ENCODE data around the gene USP6NL. TPM values are rescaled to one million over a fixed set of nuclear protein-coding genes. Genes with fewer than 3 reads are reported as not detected.
A peak's percentile ranks its signal among the peaks of the same experiment; 100 is the strongest.

USP6NL gene
- total and polyA plus RNA-seq, 2 of the 13 experiments (the other 11 are each of a cell fraction or from before 2014, with no cell fraction given) = 10.5 to 22.9 TPM

DNA sequence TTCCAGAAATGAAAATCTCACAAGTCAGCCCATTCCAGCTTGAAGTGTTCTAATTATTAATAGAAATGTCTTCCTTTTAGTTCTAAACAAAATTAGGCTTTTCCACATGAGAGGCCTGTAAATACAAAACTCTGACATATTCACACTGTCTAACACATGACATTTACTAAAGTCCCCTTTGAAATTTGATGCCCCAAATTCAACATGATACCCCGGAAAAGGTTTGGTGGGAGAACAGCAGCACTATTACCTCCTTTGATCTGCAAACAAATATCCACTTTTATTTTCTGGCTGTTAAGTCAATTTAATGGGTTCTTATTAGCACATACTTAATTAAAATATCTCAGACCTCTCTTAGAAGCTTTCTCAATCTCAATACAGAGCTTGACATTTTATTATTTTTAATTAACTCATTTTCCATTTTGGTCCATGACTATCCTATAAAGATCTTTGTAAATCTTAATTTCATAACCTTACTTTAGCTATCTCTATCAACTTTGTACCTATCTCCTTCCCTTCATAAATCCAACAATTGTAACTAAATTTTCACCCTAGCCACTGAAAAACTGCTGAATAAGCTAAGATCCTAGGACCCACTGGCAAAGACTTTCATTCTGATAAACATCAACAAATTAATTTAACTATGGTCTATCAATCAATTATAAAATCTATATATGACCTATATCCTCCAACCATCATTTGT is 63.2 kb downstream of the USP6NL start (continued):
- no peak for TF ChIP-seq ZMYM3 (CRISPR knock-in tag; IDR thresholded peaks at IDR 0.05)
- TF ChIP-seq MAFF (IDR thresholded peaks at IDR 0.05; ENCODE audit: low read depth, low read length) = peak; percentile 58
- no peak for TF ChIP-seq ZNF3 (CRISPR knock-in tag; IDR thresholded peaks at IDR 0.05)
- TF ChIP-seq, protein P1, sequence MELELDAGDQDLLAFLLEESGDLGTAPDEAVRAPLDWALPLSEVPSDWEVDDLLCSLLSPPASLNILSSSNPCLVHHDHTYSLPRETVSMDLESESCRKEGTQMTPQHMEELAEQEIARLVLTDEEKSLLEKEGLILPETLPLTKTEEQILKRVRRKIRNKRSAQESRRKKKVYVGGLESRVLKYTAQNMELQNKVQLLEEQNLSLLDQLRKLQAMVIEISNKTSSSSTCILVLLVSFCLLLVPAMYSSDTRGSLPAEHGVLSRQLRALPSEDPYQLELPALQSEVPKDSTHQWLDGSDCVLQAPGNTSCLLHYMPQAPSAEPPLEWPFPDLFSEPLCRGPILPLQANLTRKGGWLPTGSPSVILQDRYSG (CRISPR knock-in tag; IDR thresholded peaks at IDR 0.05) = no peak
- TF ChIP-seq FOXJ3 (CRISPR knock-in tag; IDR thresholded peaks at IDR 0.05; ENCODE audit: borderline replicate concordance) = no peak
- 0 out of 2 replicates have a peak, but pooled peaks have one; percentile 14 for TF ChIP-seq TCF7 (IDR thresholded peaks at IDR 0.05; ENCODE audit: low read depth)
- no peak for TF ChIP-seq GFI1 (CRISPR knock-in tag; IDR thresholded peaks at IDR 0.05; ENCODE audit: borderline replicate concordance)
- TF ChIP-seq ZKSCAN1 (IDR thresholded peaks at IDR 0.05; ENCODE audit: low read length) = no peak
- no peak for TF ChIP-seq FOXC1 (CRISPR knock-in tag; IDR thresholded peaks at IDR 0.05; ENCODE audit: borderline replicate concordance)
- TF ChIP-seq, protein P2, sequence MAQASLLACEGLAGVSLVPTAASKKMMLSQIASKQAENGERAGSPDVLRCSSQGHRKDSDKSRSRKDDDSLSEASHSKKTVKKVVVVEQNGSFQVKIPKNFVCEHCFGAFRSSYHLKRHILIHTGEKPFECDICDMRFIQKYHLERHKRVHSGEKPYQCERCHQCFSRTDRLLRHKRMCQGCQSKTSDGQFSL (CRISPR knock-in tag; IDR thresholded peaks at IDR 0.05) = no peak

DNA sequence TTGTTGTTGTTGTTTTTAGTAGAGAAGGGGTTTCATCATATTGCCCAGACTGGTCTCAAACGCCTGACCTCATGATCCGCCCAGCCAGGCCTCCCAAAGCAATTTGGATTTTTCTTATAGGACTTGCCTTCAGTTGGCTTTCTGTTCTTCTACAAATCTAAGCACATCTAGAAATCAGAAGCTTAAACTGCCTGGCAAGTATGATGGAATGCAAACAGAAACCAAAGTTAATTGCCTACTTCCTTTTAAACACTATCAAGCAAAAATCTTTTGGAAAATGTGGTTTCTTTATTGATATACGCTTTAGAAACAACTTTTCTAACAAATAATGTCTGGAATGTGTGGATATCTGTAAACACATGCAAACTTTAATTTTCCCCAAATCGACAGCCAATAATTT is 64.9 kb downstream of the USP6NL start:
- ChIA-PET CTCF (ENCODE audit: low intra/inter-chr PET ratio, low total read pairs) (no interaction called here), POLR2A (no interaction called here)
- BruUV-seq (replicated peaks) = no TSS peak
- Histone ChIP-seq H3K4me3 (replicated peaks in 1 of 3; ENCODE audit: insufficient read depth in 1 of 3, low read depth in 2 of 3, low read length in 3 of 3) (no peak overlapping the region), H3K9ac (ENCODE audit: insufficient read depth, low read depth, low read length) (no peak overlapping the region), H3K27ac (ENCODE audit: extremely low read length, insufficient read depth, low read length) (no peak overlapping the region), H3K36me3 (replicated peaks in 1 of 2; ENCODE audit: control insufficient read depth in 1 of 2, insufficient read depth in 2 of 2, low read length in 2 of 2) (0 out of 5 replicates have a peak, but pooled peaks cover 0 to 2% of the 10 kb centered on the region in 2 experiments), H3K4me1 (ENCODE audit: insufficient read depth, low read length) (peaks cover 50% of the 10 kb centered on the region), H3K9me3 (ENCODE audit: low read length) (no peaks in the 10 kb centered on the region), H2AFZ (ENCODE audit: low read length) (no peak overlapping the region), H3K27me3 (ENCODE audit: control insufficient read depth in 1 of 2, insufficient read depth in 2 of 2, low read length in 2 of 2) (no peaks in the 10 kb centered on the region), H3K79me2 (ENCODE audit: insufficient read depth, low read length) (peaks cover 52% of the 10 kb centered on the region), H3K4me2 (ENCODE audit: low read depth, low read length) (no peak overlapping the region), H4K20me1 (ENCODE audit: insufficient read depth, low read length) (peaks cover 3% of the 10 kb centered on the region)
- DNase-seq (ENCODE audit: low spot score) = no peak
- intact Hi-C loops (cut with micrococcal nuclease; ENCODE audit: unreplicated experiment) = no loop called here
- in situ Hi-C loops (cut with HindIII; ENCODE audit: extremely low pct_ligation_motif_present, low pct_unique_long_range_greater_than_20kb) = no loop called here
- no peak for ATAC-seq
- no peak for FAIRE-seq
- WGBS (ENCODE audit: low lambda C conversion rate) = 91% methylated on average over 4 of the region's 4 CpGs
- TF ChIP-seq, protein P3, sequence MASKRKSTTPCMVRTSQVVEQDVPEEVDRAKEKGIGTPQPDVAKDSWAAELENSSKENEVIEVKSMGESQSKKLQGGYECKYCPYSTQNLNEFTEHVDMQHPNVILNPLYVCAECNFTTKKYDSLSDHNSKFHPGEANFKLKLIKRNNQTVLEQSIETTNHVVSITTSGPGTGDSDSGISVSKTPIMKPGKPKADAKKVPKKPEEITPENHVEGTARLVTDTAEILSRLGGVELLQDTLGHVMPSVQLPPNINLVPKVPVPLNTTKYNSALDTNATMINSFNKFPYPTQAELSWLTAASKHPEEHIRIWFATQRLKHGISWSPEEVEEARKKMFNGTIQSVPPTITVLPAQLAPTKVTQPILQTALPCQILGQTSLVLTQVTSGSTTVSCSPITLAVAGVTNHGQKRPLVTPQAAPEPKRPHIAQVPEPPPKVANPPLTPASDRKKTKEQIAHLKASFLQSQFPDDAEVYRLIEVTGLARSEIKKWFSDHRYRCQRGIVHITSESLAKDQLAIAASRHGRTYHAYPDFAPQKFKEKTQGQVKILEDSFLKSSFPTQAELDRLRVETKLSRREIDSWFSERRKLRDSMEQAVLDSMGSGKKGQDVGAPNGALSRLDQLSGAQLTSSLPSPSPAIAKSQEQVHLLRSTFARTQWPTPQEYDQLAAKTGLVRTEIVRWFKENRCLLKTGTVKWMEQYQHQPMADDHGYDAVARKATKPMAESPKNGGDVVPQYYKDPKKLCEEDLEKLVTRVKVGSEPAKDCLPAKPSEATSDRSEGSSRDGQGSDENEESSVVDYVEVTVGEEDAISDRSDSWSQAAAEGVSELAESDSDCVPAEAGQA (IDR thresholded peaks at IDR 0.05; ENCODE audit: low read depth) = no peak
- TF ChIP-seq, protein P3 (CRISPR knock-in tag; IDR thresholded peaks at IDR 0.05; ENCODE audit: borderline replicate concordance) = no peak
- TF ChIP-seq, protein P4, sequence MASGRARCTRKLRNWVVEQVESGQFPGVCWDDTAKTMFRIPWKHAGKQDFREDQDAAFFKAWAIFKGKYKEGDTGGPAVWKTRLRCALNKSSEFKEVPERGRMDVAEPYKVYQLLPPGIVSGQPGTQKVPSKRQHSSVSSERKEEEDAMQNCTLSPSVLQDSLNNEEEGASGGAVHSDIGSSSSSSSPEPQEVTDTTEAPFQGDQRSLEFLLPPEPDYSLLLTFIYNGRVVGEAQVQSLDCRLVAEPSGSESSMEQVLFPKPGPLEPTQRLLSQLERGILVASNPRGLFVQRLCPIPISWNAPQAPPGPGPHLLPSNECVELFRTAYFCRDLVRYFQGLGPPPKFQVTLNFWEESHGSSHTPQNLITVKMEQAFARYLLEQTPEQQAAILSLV (CRISPR knock-in tag; IDR thresholded peaks at IDR 0.05; ENCODE audit: borderline replicate concordance) = no peak
- TF ChIP-seq, protein P5, sequence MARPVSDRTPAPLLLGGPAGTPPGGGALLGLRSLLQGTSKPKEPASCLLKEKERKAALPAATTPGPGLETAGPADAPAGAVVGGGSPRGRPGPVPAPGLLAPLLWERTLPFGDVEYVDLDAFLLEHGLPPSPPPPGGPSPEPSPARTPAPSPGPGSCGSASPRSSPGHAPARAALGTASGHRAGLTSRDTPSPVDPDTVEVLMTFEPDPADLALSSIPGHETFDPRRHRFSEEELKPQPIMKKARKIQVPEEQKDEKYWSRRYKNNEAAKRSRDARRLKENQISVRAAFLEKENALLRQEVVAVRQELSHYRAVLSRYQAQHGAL (CRISPR knock-in tag; IDR thresholded peaks at IDR 0.05; ENCODE audit: not compliant biosample characterization) = no peak

Measured in HepG2 (cell line).